ENCODE measurements around the gene IGSF9. TPM values are rescaled to one million over a fixed set of nuclear protein-coding genes. Genes with fewer than 3 reads are reported as not detected.

The IGSF9 gene
- total RNA-seq, 1 donor from 2014 or later, result 36.4 TPM

- peaks cover 31% of the 10 kb centered on the region for H3K27me3 Mint-ChIP-seq
Measured at GRCh38 chr1:159980786-159981185, 35.4 kb upstream of the IGSF9 start.

DNA sequence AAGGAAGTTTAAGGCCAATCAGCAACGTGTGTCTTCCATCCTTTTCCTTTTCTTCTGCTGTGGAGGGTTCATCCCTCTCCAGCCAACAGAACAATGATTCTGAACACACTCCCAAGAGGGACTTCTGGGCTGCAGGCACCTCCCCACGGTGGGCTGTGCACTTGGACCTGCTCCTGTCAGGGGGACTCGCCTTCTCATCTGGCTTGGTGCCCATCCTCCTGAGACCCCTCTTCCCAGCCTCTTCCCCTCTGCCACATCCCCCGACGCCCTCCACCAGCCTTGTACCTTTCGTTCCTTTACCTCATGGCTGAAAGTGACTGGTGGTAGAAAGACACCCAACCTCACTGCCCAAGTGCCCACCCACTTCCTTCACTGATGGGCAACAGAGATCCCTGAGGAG lies 34.7 kb upstream of the IGSF9 start:
- Mint-ChIP-seq H3K27ac (no peak overlapping the region), H3K4me3 (no peak overlapping the region), H3K27me3 (peaks cover 31% of the 10 kb centered on the region), H3K4me1 (ENCODE audit: unreplicated experiment) (no peaks in the 10 kb centered on the region), H3K36me3 (no peaks in the 10 kb centered on the region), H3K9me3 (no peaks in the 10 kb centered on the region)
- TF ChIP-seq, protein P1, sequence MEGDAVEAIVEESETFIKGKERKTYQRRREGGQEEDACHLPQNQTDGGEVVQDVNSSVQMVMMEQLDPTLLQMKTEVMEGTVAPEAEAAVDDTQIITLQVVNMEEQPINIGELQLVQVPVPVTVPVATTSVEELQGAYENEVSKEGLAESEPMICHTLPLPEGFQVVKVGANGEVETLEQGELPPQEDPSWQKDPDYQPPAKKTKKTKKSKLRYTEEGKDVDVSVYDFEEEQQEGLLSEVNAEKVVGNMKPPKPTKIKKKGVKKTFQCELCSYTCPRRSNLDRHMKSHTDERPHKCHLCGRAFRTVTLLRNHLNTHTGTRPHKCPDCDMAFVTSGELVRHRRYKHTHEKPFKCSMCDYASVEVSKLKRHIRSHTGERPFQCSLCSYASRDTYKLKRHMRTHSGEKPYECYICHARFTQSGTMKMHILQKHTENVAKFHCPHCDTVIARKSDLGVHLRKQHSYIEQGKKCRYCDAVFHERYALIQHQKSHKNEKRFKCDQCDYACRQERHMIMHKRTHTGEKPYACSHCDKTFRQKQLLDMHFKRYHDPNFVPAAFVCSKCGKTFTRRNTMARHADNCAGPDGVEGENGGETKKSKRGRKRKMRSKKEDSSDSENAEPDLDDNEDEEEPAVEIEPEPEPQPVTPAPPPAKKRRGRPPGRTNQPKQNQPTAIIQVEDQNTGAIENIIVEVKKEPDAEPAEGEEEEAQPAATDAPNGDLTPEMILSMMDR (conservative IDR thresholded peaks at IDR 0.05), result no peak
- no peak for DNase-seq (ENCODE audit: extremely low spot score, unreplicated experiment)

More at GRCh38 chr1:159980786-159981185, 35.4 kb upstream of the IGSF9 start:
- Mint-ChIP-seq H3K27ac (no peak overlapping the region), H3K36me3 (no peaks in the 10 kb centered on the region), H3K4me3 (no peak overlapping the region), H3K9me3 (no peaks in the 10 kb centered on the region), H3K4me1 (ENCODE audit: unreplicated experiment) (no peaks in the 10 kb centered on the region)
- TF ChIP-seq, protein P1 (conservative IDR thresholded peaks at IDR 0.05), result no peak
- DNase-seq (ENCODE audit: extremely low spot score, unreplicated experiment), result no peak

DNA sequence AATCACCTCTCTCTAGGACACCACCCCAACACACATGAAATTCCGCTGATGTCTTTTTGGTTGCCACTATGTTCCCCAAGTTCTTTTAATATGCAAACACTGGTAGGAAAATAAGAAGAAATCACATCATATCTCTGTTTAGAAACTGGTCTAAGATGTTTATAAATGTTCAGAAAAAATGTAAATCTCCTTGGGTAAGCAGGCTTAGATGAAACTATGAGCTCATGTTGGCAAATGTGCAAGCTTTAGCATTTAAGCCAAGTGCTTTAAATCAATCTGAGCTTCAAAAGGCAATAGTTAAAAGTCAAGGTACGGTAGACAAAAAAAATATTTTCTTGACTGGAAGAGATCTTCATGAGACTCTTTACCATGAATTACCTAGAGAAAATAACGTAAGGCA lies 33.8 kb upstream of the IGSF9 start:
- no peaks in the 10 kb centered on the region for H3K36me3 Mint-ChIP-seq
- DNase-seq (ENCODE audit: extremely low spot score, unreplicated experiment), result no peak
- H3K4me1 Mint-ChIP-seq (ENCODE audit: unreplicated experiment), result no peaks in the 10 kb centered on the region
- H3K9me3 Mint-ChIP-seq, result no peaks in the 10 kb centered on the region
- TF ChIP-seq, protein P1 (conservative IDR thresholded peaks at IDR 0.05), result no peak
- no peak overlapping the region for H3K27ac Mint-ChIP-seq
- no peak overlapping the region for H3K4me3 Mint-ChIP-seq
- H3K27me3 Mint-ChIP-seq, result peaks cover 31% of the 10 kb centered on the region

DNA sequence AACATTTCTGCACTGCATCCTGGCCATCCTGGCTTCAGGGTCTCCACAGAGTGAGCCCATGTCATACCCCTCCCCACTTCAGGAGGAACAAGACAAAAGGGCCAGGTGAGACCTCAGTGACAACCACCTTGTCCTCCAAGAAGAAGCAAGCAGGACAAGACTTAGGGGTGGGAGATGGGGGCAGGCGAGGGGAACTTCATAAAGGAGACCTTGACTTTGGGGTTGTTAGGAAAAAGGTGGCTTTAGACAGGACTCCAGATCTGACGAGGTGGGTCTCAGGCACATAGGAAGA lies 32.6 kb upstream of the IGSF9 start:
- Mint-ChIP-seq H3K9me3 (no peaks in the 10 kb centered on the region), H3K4me3 (no peak overlapping the region), H3K36me3 (no peaks in the 10 kb centered on the region), H3K27me3 (peaks cover 29% of the 10 kb centered on the region), H3K27ac (no peak overlapping the region), H3K4me1 (ENCODE audit: unreplicated experiment) (no peaks in the 10 kb centered on the region)
- no peak for DNase-seq (ENCODE audit: extremely low spot score, unreplicated experiment)
- TF ChIP-seq, protein P1 (conservative IDR thresholded peaks at IDR 0.05), result no peak

- Mint-ChIP-seq H3K4me1 (ENCODE audit: unreplicated experiment) (no peaks in the 10 kb centered on the region), H3K27me3 (peaks cover 27% of the 10 kb centered on the region), H3K36me3 (no peaks in the 10 kb centered on the region), H3K4me3 (no peak overlapping the region), H3K27ac (no peak overlapping the region), H3K9me3 (no peaks in the 10 kb centered on the region)
- no peak for DNase-seq (ENCODE audit: extremely low spot score, unreplicated experiment)
- TF ChIP-seq, protein P1 (conservative IDR thresholded peaks at IDR 0.05), result no peak
Measured at GRCh38 chr1:159977364-159978106, 32.1 kb upstream of the IGSF9 start.
